GM21381 (cell line): ENCODE results near the gene CCL7.
"Not testable (repeated sequence)": the region's sequence is repeated elsewhere in the genome, so short reads cannot be mapped to it uniquely, and the experiment has no call there.

Source experiments
- ATAC-seq: cut with Tn5 transposase; IDR thresholded peaks from one replicate; pipeline ENCODE4 v1.9.1; 2021; ENCODE audit warnings: mild to moderate bottlenecking, moderate library complexity; ENCODE audit not compliant: unreplicated experiment

Gene CCL7

GRCh38 chr17:34269969-34270368, at the start of gene CCL7:
Gene CCL7 (plus strand): TSS chr17:34270221. CDS start chr17:34270291, 70 bp downstream.
- no peak for ATAC-seq

GRCh38 chr17:34220752-34221395, 49.1 kb upstream of the CCL7 start:
- ATAC-seq: no peak

DNA sequence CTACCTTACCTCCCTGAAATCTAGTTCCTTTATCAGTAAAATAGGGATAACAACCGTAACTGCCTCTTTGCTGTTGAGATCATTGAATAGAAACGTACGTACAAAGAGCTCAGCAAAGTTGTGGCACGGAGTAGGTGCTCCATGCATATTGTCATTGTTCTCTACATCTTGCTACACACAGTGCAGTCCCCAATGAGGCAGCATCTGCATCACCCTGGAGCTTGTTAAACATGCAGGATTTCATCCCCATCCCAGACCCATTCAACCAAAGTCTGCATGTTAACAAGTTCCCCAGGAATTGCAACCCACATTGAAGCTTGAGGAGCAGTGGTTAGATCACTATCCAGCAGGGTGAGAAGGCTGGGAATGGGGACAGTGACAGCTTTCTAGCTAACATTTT, 48.6 kb upstream of the CCL7 start:
- ATAC-seq: no peak

DNA sequence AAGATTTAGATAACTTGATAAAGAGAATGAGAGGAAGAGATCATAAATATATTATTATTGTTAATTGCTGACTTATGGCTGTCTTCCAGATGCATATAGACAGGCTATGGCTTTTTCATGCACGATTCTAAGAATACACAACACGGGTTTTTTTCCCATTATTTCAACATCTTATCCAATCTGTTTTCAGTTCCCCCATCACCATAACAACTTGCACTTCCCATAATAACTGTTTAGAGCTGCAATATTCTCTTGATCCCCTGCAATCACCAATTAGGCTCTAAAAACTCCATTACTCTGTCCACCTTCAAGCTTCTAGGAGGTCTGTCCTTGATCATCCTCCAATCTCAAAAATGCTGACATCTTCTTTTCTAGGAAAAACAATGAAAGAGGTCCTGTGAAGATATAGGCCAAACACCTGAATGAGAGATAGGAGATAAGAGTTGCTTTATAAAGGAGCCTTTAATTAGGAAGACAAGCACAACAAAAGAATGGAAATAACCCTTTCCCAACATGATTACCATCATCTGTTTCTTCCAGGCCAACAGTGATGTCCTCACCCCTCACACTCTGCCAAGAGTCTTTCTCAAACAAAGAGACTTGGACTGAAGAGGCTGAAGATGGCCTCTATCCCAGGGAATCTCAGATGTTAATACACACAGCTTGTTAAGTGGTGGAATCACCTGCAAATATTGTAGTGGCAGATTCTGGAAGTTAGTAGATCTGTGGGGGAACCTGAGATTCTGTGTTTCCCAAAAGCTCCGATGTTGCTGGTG, 47.1 kb upstream of the CCL7 start:
- no peak for ATAC-seq

- ATAC-seq: no peak
These were observed 45.0 kb upstream of the CCL7 start for GRCh38 chr17:34225046-34225445.

- no peak for ATAC-seq
These were observed 43.8 kb upstream of the CCL7 start for GRCh38 chr17:34226011-34226743.

- no peak for ATAC-seq
These were observed 43.3 kb upstream of the CCL7 start for GRCh38 chr17:34226744-34227034.

DNA sequence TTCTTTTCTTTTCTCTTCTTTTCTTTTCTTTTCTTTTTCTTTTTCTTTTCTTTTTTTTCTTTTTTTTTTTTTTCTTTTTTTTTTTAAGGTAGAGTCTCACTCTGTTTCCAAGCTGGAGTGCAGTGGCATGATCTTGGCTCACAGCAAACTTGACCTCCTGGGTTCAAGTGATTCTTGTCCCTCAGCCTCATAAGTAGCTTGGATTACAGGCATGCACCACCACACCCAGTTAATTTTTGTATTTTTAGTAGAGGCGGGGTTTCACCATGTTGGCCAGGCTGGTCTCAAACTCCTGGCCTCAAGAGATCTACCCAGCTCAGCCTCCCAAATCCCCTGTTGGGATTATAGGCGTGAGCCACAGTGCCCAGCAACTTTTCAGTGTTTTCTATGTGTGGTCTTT, 42.7 kb upstream of the CCL7 start:
- not testable (repeated sequence) for ATAC-seq

DNA sequence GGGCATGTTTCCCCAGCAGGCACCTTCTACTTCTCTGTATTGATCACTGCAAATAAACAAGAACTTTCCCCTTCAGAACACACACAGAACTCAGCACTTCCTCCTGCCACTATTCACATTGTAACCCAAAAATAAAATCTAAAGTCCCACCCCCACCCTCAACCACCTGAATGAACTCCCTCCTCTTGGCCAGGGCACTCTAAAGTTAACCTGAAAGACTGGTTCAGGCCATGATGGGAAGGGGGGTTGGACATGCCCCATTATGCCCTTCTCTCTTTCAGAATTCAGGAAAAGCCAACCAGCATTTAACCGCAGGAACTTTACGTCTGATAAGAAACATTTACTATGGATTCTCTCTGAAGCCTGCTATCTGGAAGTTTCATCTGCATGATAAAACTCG, 42.3 kb upstream of the CCL7 start:
- no peak for ATAC-seq

- ATAC-seq: no peak
These were observed 41.2 kb upstream of the CCL7 start for GRCh38 chr17:34228781-34229180.

GRCh38 chr17:34230342-34230741, 39.7 kb upstream of the CCL7 start:
- no peak for ATAC-seq

- ATAC-seq: no peak
These were observed 35.4 kb upstream of the CCL7 start for GRCh38 chr17:34234616-34235015.

GRCh38 chr17:34235389-34236028, 34.5 kb upstream of the CCL7 start:
- ATAC-seq: no peak

DNA sequence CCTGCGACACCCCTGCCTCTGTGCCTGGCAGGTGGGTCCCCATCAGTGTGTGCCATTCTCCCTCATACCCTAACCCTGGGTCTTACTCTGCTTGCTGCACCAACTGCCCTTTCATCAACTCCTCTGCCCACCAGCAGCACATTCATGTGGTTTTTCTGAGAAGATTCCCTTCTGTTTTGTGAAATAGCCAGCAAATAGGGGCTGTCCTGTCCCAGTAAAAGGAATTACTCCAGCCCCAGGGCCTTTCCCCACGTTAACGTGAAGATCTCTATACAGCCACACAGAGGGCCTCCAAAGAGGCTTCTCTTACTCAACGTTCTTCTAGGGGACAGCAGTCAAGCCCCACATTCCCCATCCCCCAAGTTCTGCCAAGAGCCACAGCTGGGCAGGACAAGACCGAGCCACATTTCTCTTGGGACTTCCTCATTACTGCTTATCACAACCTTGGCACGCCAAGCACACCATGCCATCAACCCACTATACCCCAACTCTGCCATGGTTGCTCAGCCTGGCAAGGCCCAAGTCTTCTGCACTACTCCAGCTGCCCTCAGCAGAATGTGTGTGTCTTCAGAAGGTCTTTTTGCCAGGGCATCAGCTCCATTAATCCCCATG, 33.6 kb upstream of the CCL7 start:
- ATAC-seq: no peak

DNA sequence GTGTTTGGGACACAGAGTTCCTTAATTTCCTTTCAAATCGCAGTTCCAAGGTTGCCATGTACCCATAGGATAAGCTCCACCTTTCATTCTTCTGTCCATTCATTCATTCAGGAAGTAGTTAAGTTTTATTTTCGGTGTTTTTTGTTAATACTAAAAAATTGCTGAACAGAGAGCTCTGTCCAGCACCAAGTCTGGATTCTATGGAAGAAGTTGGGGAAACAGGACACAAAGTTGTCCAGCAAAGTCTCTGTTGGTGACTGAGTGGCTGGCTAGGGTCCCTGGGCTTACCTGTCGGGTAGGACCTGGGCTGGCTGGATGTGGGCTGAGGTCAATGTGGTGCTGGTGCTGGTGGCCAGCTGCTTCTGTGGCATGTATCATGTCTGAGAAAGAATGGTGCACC, 32.6 kb upstream of the CCL7 start:
- ATAC-seq: no peak

DNA sequence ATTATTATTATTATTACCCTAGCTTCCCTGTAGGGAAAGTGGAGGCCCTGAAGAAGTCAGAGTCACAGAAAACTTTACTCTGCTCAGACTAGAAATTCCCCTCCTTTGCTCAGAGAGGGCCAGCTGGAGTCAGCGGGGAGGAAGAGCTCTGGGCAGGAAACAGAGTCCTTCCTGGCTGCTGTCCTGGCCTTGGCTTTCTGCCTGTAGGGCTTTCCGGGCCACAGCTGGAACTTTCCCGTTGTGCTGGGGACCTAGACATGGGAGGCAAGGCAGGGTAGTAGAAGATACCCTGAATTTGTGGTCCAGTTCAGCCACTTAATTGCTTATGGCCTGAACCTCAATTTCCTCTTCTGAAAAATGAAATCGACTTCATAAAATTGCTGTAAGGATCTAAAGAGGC, 29.0 kb upstream of the CCL7 start:
- ATAC-seq: no peak

DNA sequence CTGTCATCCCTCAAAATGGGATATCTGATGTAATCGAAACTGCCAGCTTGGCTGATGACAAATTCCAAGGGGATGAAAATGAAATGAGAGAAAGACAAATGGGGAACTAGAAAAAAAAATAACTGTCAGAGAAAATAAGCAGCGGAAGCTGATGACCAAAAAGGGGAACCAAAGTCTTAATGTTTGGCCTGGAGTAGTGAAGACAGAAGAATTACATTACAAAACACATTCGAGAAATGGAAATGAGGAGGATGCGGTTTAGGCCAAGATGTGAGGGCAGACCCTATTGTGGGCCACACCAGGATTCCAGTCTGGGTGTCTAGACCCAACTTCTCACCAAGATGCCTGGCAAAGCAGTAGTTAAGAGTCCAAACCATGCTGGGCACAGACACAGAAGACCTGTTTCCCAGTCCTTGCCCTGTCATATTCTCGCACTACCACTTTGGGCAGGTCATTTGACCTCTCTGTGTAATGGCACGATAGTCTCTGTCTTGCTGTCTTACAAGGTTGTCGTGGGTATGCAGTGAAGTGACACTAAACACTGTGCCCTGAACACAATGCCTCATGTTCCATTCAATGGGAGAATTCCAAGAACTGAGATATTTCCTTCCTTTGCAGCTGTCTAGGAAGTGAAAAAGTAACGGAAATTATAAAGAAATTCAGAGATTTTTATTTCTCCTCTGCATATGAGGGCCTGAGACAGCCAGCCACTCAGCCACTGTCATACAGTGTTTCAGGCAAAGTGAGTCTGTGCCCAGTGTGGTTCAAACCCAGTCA, 27.2 kb upstream of the CCL7 start:
- ATAC-seq: no peak

DNA sequence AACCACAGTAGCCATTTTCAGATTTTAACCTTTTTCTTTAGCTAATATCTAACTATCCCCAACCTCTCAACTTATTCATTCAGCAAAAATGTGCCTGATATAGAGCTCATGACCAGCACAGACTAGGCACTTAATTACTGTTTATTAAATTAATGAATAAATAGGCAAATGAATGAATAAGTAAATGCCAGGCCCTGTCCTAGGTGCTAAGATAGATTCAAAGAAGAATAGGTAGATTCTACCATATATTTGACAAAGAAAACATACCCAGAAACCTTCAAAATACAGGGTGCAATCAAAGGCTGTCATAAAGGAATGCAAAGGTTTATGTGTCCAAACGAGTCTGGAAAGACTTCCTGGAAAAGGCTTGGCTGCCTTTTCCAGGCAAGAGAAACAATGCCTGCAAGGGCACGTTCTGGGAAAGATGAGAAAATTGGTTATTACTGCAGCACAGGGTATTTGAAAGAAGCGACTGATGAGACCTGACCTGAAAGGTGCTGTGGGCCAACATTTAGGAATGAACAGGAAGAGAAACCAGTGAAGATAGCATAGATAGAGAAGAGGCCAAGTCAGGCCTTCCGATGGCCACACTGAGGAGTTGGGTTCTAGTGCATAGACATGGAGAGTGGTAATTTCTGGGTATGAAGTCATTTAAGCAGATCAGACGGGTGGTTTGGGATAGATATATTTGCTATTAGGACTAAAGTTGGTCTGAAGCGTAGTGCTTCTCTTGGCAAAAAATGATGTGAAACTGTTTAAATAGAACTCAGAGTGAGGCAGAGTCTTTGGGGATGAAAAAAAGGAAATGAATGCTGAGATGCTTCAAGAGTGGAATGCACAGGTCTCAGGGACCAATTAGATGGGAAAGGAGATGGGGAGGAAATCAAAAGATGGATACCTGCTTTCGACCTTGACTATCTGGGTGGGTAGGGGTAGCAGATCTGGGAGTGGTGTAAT, 26.4 kb upstream of the CCL7 start:
- ATAC-seq: no peak

DNA sequence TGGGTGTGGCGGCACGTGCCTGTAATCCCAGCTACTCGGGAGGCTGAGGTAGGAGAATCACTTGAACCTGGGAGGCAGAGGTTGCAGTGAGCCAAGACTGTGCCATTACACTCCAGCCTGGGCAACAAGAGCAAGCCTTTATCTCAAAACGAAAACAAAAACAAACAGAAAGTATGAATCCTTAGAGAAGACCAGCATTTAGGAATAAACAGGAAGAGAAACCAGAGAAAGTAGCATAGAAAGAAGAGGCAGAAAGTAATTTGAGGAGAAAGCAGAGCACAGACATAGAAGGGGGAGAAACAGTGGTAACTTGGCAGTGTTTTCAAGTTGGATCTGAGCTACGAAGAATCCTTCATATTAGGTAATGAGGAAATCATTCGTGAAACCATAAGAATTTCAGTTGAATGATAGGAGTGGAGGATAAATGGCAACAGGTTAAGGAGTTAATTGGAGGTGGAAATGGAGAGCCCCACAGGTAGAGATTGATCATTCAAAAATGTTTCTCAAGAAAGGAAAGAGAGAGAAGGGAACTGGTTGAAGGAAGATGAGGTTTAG, 24.6 kb upstream of the CCL7 start:
- no peak for ATAC-seq
